Measurements from ENCODE around the gene PTPRM.

The PTPRM gene

DNA sequence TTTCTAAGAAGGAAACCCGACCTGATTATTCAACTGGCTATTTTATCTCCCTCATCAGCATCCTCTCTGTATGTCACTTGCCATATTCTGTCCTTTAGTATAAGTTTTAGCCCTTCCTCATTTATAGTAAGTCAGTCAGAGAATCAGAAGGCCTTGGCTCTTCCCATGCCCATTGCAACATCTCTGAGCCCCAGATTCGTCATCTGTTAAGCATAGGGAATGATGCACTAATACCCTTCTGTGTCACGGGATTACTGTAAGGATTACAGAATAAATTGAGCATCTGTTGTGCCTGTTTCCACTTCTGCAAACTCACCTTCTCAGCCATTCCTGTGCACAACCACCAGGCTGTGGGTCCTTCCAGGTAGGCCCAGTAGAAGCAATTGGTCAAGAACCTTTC is 784.0 kb downstream of the PTPRM start:
- Histone ChIP-seq H4K20me1 (ENCODE audit: insufficient read depth) (no peaks in the 10 kb centered on the region), H3K27me3 (ENCODE audit: insufficient read depth, low read depth) (no peaks in the 10 kb centered on the region), H3K79me2 (ENCODE audit: insufficient read depth, low read depth) (no peaks in the 10 kb centered on the region), H3K4me3 (IDR thresholded peaks at IDR 0.05; ENCODE audit: insufficient read depth, low read depth, low read length) (no peak overlapping the region), H3K9ac (no peak overlapping the region), H3K4me1 (ENCODE audit: low read depth, poor library complexity, severe bottlenecking) (no peaks in the 10 kb centered on the region), H3K4me2 (no peak overlapping the region), H3K36me3 (ENCODE audit: insufficient read depth) (no peaks in the 10 kb centered on the region), H2AFZ (ENCODE audit: low read depth) (no peak overlapping the region), H3K27ac (no peak overlapping the region)
- TF ChIP-seq, protein P1, sequence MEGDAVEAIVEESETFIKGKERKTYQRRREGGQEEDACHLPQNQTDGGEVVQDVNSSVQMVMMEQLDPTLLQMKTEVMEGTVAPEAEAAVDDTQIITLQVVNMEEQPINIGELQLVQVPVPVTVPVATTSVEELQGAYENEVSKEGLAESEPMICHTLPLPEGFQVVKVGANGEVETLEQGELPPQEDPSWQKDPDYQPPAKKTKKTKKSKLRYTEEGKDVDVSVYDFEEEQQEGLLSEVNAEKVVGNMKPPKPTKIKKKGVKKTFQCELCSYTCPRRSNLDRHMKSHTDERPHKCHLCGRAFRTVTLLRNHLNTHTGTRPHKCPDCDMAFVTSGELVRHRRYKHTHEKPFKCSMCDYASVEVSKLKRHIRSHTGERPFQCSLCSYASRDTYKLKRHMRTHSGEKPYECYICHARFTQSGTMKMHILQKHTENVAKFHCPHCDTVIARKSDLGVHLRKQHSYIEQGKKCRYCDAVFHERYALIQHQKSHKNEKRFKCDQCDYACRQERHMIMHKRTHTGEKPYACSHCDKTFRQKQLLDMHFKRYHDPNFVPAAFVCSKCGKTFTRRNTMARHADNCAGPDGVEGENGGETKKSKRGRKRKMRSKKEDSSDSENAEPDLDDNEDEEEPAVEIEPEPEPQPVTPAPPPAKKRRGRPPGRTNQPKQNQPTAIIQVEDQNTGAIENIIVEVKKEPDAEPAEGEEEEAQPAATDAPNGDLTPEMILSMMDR (conservative IDR thresholded peaks at IDR 0.05; ENCODE audit: low read depth, low read length) = no peak

DNA sequence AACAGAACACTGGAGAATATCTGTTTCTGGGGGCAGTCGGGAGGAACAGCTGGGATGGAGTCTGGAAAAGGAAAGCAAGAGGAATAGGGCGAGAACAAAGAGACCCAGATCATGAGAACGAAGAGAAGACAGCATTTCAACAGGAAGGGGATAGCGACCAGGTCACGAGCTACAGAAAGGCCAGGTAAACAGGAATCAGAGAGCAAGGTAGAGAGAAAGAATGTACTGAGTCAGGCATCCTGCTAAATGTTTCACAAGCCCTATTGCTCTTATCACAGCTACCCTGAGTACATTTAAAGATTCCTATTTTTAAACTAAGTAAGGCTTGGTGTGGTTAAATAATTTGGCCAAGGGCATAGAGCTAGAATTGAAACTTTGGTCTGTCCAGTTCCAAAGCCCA is 787.2 kb downstream of the PTPRM start:
- Histone ChIP-seq H3K36me3 (ENCODE audit: insufficient read depth) (no peaks in the 10 kb centered on the region), H3K4me1 (ENCODE audit: low read depth, poor library complexity, severe bottlenecking) (no peaks in the 10 kb centered on the region), H3K4me2 (no peak overlapping the region), H3K27ac (no peak overlapping the region), H2AFZ (ENCODE audit: low read depth) (no peak overlapping the region), H3K27me3 (ENCODE audit: insufficient read depth, low read depth) (no peaks in the 10 kb centered on the region), H3K9ac (no peak overlapping the region), H3K4me3 (IDR thresholded peaks at IDR 0.05; ENCODE audit: insufficient read depth, low read depth, low read length) (no peak overlapping the region), H3K79me2 (ENCODE audit: insufficient read depth, low read depth) (no peaks in the 10 kb centered on the region), H4K20me1 (ENCODE audit: insufficient read depth) (no peaks in the 10 kb centered on the region)
- TF ChIP-seq, protein P1 (conservative IDR thresholded peaks at IDR 0.05; ENCODE audit: low read depth, low read length) = no peak

DNA sequence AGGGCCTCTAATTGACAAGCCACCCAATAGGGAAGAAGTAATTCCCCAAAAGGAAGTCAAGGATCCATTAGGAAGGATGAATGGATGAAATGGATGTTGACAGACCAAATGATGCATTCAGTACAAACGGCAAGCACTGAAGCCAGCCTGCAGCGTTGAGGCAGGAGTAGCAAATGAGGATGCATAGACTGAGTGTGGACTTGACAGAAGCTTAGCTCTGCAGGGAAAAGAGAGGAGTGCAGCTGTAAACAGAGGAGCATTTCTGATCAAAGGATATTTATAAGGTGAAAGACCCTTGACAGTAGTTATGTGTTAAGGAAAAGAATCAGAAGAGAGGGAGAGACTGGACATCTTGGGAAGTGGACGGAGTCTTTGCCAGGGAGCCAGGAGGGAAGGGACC is 788.9 kb downstream of the PTPRM start:
- no peaks in the 10 kb centered on the region for H3K36me3 ChIP-seq (ENCODE audit: insufficient read depth)
- H3K27ac ChIP-seq = no peak overlapping the region
- no peaks in the 10 kb centered on the region for H3K4me1 ChIP-seq (ENCODE audit: low read depth, poor library complexity, severe bottlenecking)
- H3K4me2 ChIP-seq = no peak overlapping the region
- H3K9ac ChIP-seq = no peak overlapping the region
- no peaks in the 10 kb centered on the region for H3K79me2 ChIP-seq (ENCODE audit: insufficient read depth, low read depth)
- no peak overlapping the region for H2AFZ ChIP-seq (ENCODE audit: low read depth)
- H4K20me1 ChIP-seq (ENCODE audit: insufficient read depth) = no peaks in the 10 kb centered on the region
- TF ChIP-seq, protein P1 (conservative IDR thresholded peaks at IDR 0.05; ENCODE audit: low read depth, low read length) = no peak
- no peaks in the 10 kb centered on the region for H3K27me3 ChIP-seq (ENCODE audit: insufficient read depth, low read depth)
- no peak overlapping the region for H3K4me3 ChIP-seq (IDR thresholded peaks at IDR 0.05; ENCODE audit: insufficient read depth, low read depth, low read length)

DNA sequence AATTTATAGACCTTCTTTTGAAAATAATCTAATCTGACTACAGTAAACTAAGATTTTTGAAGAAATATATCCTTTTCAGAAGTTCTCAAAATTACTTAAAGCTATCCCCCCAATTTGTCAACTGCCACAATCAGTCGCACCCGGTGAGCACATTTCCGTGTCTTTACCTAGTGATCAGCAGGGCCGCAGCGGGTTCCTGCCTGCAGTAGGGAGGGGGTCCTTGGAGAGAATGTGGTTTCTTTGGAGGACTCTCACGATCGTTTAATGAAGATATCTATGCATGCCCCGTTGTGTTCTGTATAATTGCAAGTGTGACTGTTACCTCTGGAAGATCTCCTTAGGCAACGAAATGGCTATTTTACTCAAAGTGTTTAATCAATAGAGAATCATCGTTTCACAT is 790.2 kb downstream of the PTPRM start:
- Histone ChIP-seq H2AFZ (ENCODE audit: low read depth) (no peak overlapping the region), H3K4me3 (IDR thresholded peaks at IDR 0.05; ENCODE audit: insufficient read depth, low read depth, low read length) (no peak overlapping the region), H3K9ac (no peak overlapping the region), H3K79me2 (ENCODE audit: insufficient read depth, low read depth) (no peaks in the 10 kb centered on the region), H3K4me1 (ENCODE audit: low read depth, poor library complexity, severe bottlenecking) (no peaks in the 10 kb centered on the region), H3K4me2 (no peak overlapping the region), H3K27ac (no peak overlapping the region), H3K36me3 (ENCODE audit: insufficient read depth) (no peaks in the 10 kb centered on the region), H4K20me1 (ENCODE audit: insufficient read depth) (no peaks in the 10 kb centered on the region), H3K27me3 (ENCODE audit: insufficient read depth, low read depth) (no peaks in the 10 kb centered on the region)
- TF ChIP-seq, protein P1 (conservative IDR thresholded peaks at IDR 0.05; ENCODE audit: low read depth, low read length) = no peak

Measured in KMS-11 (cell line).